GM10266 (cell line): Measurements from ENCODE around the gene RTN4IP1.

ENCODE experiments used
- DNase-seq: peaks from one replicate; pipeline ENCODE4 v3.0.0; 2012; ENCODE audit errors: extremely low spot score
- TF ChIP-seq, protein P1 (sequence below): IDR thresholded peaks from 2 replicates; pipeline ENCODE4 v1.5.1; 2012; ENCODE audit warnings: mild to moderate bottlenecking, low read depth; ENCODE audit not compliant: control insufficient read depth, insufficient read depth; ENCODE audit errors: missing control alignments

The RTN4IP1 gene

DNA sequence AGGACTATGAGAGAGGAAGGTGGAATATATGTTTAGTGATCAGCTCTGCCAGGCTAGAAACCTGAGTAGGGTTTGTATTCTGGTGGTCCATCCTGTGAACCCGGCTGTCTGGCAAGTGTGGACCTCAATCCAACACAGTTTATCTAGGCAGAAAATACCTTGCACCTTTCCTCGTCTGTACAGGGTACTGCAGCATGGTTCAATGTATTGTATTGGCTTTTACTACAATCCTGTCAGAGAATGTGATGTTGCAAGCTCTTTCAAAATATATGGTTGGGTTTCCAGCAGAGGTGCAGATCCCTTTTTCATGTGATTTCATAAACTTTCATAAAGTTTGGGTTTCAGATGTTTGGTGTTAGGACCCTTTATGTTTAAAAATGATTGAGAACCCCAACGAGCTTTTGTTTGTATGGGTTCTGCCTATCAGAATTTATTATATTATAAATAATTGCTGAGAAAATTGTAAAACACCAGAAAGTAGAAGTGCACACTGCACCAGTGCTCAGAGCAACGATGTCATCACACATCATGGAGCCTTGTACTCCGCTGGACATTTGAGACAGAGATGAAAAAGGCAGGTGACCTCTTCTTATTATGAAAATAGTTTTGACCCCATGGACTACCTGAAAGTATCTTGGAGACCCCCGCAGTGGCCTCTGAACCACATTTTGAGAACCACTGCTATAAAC lies 106.6 kb downstream of the RTN4IP1 start:
- no peak for DNase-seq
- TF ChIP-seq, protein P1, sequence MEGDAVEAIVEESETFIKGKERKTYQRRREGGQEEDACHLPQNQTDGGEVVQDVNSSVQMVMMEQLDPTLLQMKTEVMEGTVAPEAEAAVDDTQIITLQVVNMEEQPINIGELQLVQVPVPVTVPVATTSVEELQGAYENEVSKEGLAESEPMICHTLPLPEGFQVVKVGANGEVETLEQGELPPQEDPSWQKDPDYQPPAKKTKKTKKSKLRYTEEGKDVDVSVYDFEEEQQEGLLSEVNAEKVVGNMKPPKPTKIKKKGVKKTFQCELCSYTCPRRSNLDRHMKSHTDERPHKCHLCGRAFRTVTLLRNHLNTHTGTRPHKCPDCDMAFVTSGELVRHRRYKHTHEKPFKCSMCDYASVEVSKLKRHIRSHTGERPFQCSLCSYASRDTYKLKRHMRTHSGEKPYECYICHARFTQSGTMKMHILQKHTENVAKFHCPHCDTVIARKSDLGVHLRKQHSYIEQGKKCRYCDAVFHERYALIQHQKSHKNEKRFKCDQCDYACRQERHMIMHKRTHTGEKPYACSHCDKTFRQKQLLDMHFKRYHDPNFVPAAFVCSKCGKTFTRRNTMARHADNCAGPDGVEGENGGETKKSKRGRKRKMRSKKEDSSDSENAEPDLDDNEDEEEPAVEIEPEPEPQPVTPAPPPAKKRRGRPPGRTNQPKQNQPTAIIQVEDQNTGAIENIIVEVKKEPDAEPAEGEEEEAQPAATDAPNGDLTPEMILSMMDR: no peak
